Cardiac muscle cell (in vitro differentiated cells and primary cell): ENCODE measurements around the gene SEZ6L. TPM values are rescaled to one million over a fixed set of nuclear protein-coding genes. Genes with fewer than 3 reads are reported as not detected.

Source experiments
- DNase-seq, 2 donors: peaks; one replicate each; pipeline versions ENCODE4 v3.0.0 to v3.0.0-alpha.2; 2010 to 2017; ENCODE audit warnings: low read depth in 1 of 2, low spot score in 1 of 2
- H3K27ac ChIP-seq: fragments of 200-600 bp; sonication (generic); 2 replicates; pipeline ENCODE4 v1.5.1; 2016
- H3K27me3 ChIP-seq: fragments of 200-600 bp; sonication (generic); 2 replicates; pipeline ENCODE4 v1.6.0; 2016; ENCODE audit warnings: control low read depth
- H3K36me3 ChIP-seq: fragments of 200-600 bp; sonication (generic); 2 replicates; pipeline ENCODE4 v1.5.1; 2016; ENCODE audit warnings: control low read depth
- H3K4me1 ChIP-seq: fragments of 200-600 bp; sonication (generic); 2 replicates; pipeline ENCODE4 v1.8.1; 2017; ENCODE audit warnings: low read depth, mild to moderate bottlenecking, mixed run types
- H3K4me3 ChIP-seq: fragments of 200-600 bp; sonication (generic); 2 replicates; pipeline ENCODE4 v1.5.1; 2016; ENCODE audit warnings: mild to moderate bottlenecking
- H3K9me3 ChIP-seq: fragments of 200-600 bp; sonication (generic); 2 replicates; pipeline ENCODE4 v1.5.1; 2017; ENCODE audit warnings: low read depth, mild to moderate bottlenecking, control low read depth
- CTCF ChIP-seq: IDR thresholded peaks from 2 replicates; pipeline ENCODE4 v1.5.1; 2012; ENCODE audit warnings: low read depth, mild to moderate bottlenecking, low read length
- polyA plus RNA-seq: library from polyadenylated mRNA; unstranded; fragments of >200 nt; fragmentation: Nextera tagmentation; extraction: Ambion mirVana; gene quantifications from 2 replicates; pipeline ENCODE4 v1.2.1, GENCODE V29; 2016
- total RNA-seq: library from RNA; depleted of rRNA; stranded (reverse); fragments of >200 nt; gene quantifications from 2 replicates; pipeline ENCODE4 v1.2.3, GENCODE V29; 2016

SEZ6L gene
- total and polyA plus RNA-seq, 2 experiments from 2014 or later = 0.12 TPM; not detected in 1

- no peak for DNase-seq
- no peak for TF ChIP-seq CTCF
- Histone ChIP-seq H3K27me3 (no peaks in the 10 kb centered on the region), H3K4me1 (no peaks in the 10 kb centered on the region), H3K36me3 (no peaks in the 10 kb centered on the region), H3K9me3 (no peaks in the 10 kb centered on the region), H3K27ac (no peak overlapping the region), H3K4me3 (no peak overlapping the region)
These were observed 69.3 kb downstream of the SEZ6L start for GRCh38 chr22:26238596-26238995.

GRCh38 chr22:26239581-26239980 is 70.3 kb downstream of the SEZ6L start:
- H3K27ac ChIP-seq = no peak overlapping the region
- DNase-seq = no peak
- H3K4me3 ChIP-seq = no peak overlapping the region
- H3K4me1 ChIP-seq = no peaks in the 10 kb centered on the region
- peaks cover under 1% of the 10 kb centered on the region for H3K27me3 ChIP-seq
- no peak for TF ChIP-seq CTCF
- no peaks in the 10 kb centered on the region for H3K9me3 ChIP-seq
- H3K36me3 ChIP-seq = no peaks in the 10 kb centered on the region

GRCh38 chr22:26241361-26241760 is 72.1 kb downstream of the SEZ6L start:
- H3K27me3 ChIP-seq = peaks cover 6% of the 10 kb centered on the region
- H3K27ac ChIP-seq = no peak overlapping the region
- TF ChIP-seq CTCF = no peak
- no peaks in the 10 kb centered on the region for H3K36me3 ChIP-seq
- no peak for DNase-seq
- no peaks in the 10 kb centered on the region for H3K4me1 ChIP-seq
- no peaks in the 10 kb centered on the region for H3K9me3 ChIP-seq
- no peak overlapping the region for H3K4me3 ChIP-seq

GRCh38 chr22:26245001-26245400 is 75.7 kb downstream of the SEZ6L start:
- H3K9me3 ChIP-seq = no peaks in the 10 kb centered on the region
- H3K27ac ChIP-seq = no peak overlapping the region
- no peak overlapping the region for H3K4me3 ChIP-seq
- H3K4me1 ChIP-seq = no peaks in the 10 kb centered on the region
- no peak for DNase-seq
- no peaks in the 10 kb centered on the region for H3K36me3 ChIP-seq
- peaks cover 6% of the 10 kb centered on the region for H3K27me3 ChIP-seq
- no peak for TF ChIP-seq CTCF

- H3K4me3 ChIP-seq = no peak overlapping the region
- no peaks in the 10 kb centered on the region for H3K9me3 ChIP-seq
- no peaks in the 10 kb centered on the region for H3K4me1 ChIP-seq
- H3K27ac ChIP-seq = no peak overlapping the region
- no peak for TF ChIP-seq CTCF
- no peak for DNase-seq
- H3K36me3 ChIP-seq = no peaks in the 10 kb centered on the region
- H3K27me3 ChIP-seq = peaks cover 6% of the 10 kb centered on the region
These were observed 77.3 kb downstream of the SEZ6L start for GRCh38 chr22:26246552-26246951.

GRCh38 chr22:26251869-26252268 is 82.6 kb downstream of the SEZ6L start:
- no peak for TF ChIP-seq CTCF
- no peaks in the 10 kb centered on the region for H3K36me3 ChIP-seq
- no peaks in the 10 kb centered on the region for H3K4me1 ChIP-seq
- no peak for DNase-seq
- H3K4me3 ChIP-seq = no peak overlapping the region
- H3K9me3 ChIP-seq = no peaks in the 10 kb centered on the region
- H3K27ac ChIP-seq = no peak overlapping the region
- H3K27me3 ChIP-seq = no peaks in the 10 kb centered on the region
